HepG2 (cell line): Measurements from ENCODE around the gene PFKFB2. TPM values are rescaled to one million over a fixed set of nuclear protein-coding genes. Genes with fewer than 3 reads are reported as not detected.
A peak's percentile ranks its signal among the peaks of the same experiment; 100 is the strongest.

Experiments
- ATF7 ChIP-seq, 2 experiments: fragments of 450-650 bp in 1 of 2; sonication (generic) in 1 of 2; formaldehyde crosslinking in 1 of 2; IDR thresholded peaks; 2 replicates each; pipeline versions ENCODE4 v1.4.0 to v1.6.1; 2016 to 2020; ENCODE audit warnings: antibody characterized with exemption in 1 of 2, mild to moderate bottlenecking in 1 of 2, missing genetic modification reagents in 1 of 2
- DR1 ChIP-seq: sonication (generic); formaldehyde crosslinking; IDR thresholded peaks from 2 replicates; pipeline ENCODE4 v1.8.0; 2021; ENCODE audit warnings: mild to moderate bottlenecking, missing genetic modification reagents, inconsistent platforms
- EEA1 ChIP-seq: sonication (generic); formaldehyde crosslinking; IDR thresholded peaks from 2 replicates; pipeline ENCODE4 v1.5.1; 2020; ENCODE audit warnings: mild to moderate bottlenecking, missing genetic modification reagents, borderline replicate concordance
- MEIS2 ChIP-seq: sonication (generic); formaldehyde crosslinking; IDR thresholded peaks from 2 replicates; pipeline ENCODE4 v1.9.0; 2021; ENCODE audit warnings: mild to moderate bottlenecking, missing genetic modification reagents
- NFIB ChIP-seq: sonication (generic); formaldehyde crosslinking; IDR thresholded peaks from 2 replicates; pipeline ENCODE4 v1.9.0; 2021; ENCODE audit warnings: missing genetic modification reagents, mild to moderate bottlenecking, borderline replicate concordance
- NR3C1 ChIP-seq: sonication (generic); formaldehyde crosslinking; IDR thresholded peaks from 2 replicates; pipeline ENCODE4 v1.4.0; 2020; ENCODE audit warnings: missing genetic modification reagents
- PAF1 ChIP-seq: IDR thresholded peaks from 2 replicates; pipeline ENCODE4 v1.6.1; 2016; ENCODE audit warnings: missing genetic modification reagents, missing compliant biosample characterization
- POLR2G ChIP-seq: fragments of 200-400 bp; formaldehyde crosslinking; IDR thresholded peaks from 2 replicates; pipeline ENCODE4 v1.6.1; 2018; ENCODE audit warnings: mild to moderate bottlenecking, low read depth, low read length, moderate library complexity
- RAD21 ChIP-seq: fragments of 450-650 bp; formaldehyde crosslinking; IDR thresholded peaks from 2 replicates; pipeline ENCODE4 v1.5.0; 2020; ENCODE audit warnings: mild to moderate bottlenecking
- SATB2 ChIP-seq: sonication (generic); formaldehyde crosslinking; IDR thresholded peaks from 2 replicates; pipeline ENCODE4 v1.5.0; 2020; ENCODE audit warnings: missing genetic modification reagents
- STAT5B ChIP-seq: sonication (generic); formaldehyde crosslinking; IDR thresholded peaks from 2 replicates; pipeline ENCODE4 v1.4.0; 2020; ENCODE audit warnings: missing genetic modification reagents
- ZC3H13 ChIP-seq: sonication (generic); formaldehyde crosslinking; IDR thresholded peaks from 2 replicates; pipeline ENCODE4 v1.8.1; 2023; ENCODE audit warnings: mild to moderate bottlenecking, missing genetic modification reagents, moderate library complexity
- ZFP41 ChIP-seq: sonication (generic); formaldehyde crosslinking; IDR thresholded peaks from 2 replicates; pipeline ENCODE4 v1.4.0; 2020; ENCODE audit warnings: mild to moderate bottlenecking, missing genetic modification reagents, borderline replicate concordance
- ZNF225 ChIP-seq: sonication (generic); formaldehyde crosslinking; IDR thresholded peaks from 2 replicates; pipeline ENCODE4 v1.4.0; 2020; ENCODE audit warnings: mild to moderate bottlenecking, missing genetic modification reagents
- ZNF350 ChIP-seq: sonication (generic); formaldehyde crosslinking; IDR thresholded peaks from 2 replicates; pipeline ENCODE4 v1.4.0; 2020; ENCODE audit warnings: mild to moderate bottlenecking, low read depth, missing genetic modification reagents, borderline replicate concordance
- ZNF468 ChIP-seq: sonication (generic); formaldehyde crosslinking; IDR thresholded peaks from 2 replicates; pipeline ENCODE4 v1.8.0; 2022; ENCODE audit warnings: mild to moderate bottlenecking, moderate library complexity, missing genetic modification reagents
- ZNF547 ChIP-seq: sonication (generic); formaldehyde crosslinking; IDR thresholded peaks from 2 replicates; pipeline ENCODE4 v1.5.1; 2020; ENCODE audit warnings: mild to moderate bottlenecking, missing genetic modification reagents
- ZNF589 ChIP-seq: sonication (generic); formaldehyde crosslinking; conservative IDR thresholded peaks from 2 replicates; pipeline ENCODE4 v1.8.0; 2022; ENCODE audit warnings: mild to moderate bottlenecking, moderate library complexity, missing genetic modification reagents
- ZNF616 ChIP-seq: sonication (generic); formaldehyde crosslinking; IDR thresholded peaks from 2 replicates; pipeline ENCODE4 v1.5.0; 2020; ENCODE audit warnings: low read depth, mild to moderate bottlenecking, missing genetic modification reagents
- polyA plus RNA-seq, 8 experiments: library from polyadenylated mRNA; depleted of rRNA in 3 of 8; stranded (reverse) in 7 of 8; unstranded in 1 of 8; fragments of >200 nt; fragmentation: Illumina TruSeq in 4 of 8; extraction: Trizol in 4 of 8; gene quantifications; 2 replicates each; pipeline versions ENCODE4 v1.2.1 to v1.2.3, GENCODE V29; 2011 to 2016; ENCODE audit warnings: low read depth in 4 of 8, missing spikeins in 1 of 8, mixed read lengths in 1 of 8; ENCODE audit not compliant: insufficient read depth in 1 of 8
- total RNA-seq, 5 experiments: library from RNA; depleted of rRNA; stranded (reverse); fragments of >200 nt; fragmentation: Illumina TruSeq; extraction: Trizol; gene quantifications; 2 replicates each; pipeline ENCODE4 v1.2.3, GENCODE V29; 2016; ENCODE audit warnings: low read depth in 1 of 5
- TF ChIP-seq, protein P1 (sequence below): sonication (generic); formaldehyde crosslinking; IDR thresholded peaks from 2 replicates; pipeline ENCODE4 v1.5.1; 2020; ENCODE audit warnings: mild to moderate bottlenecking, missing genetic modification reagents
- TF ChIP-seq, protein P2 (sequence below): IDR thresholded peaks from 2 replicates; pipeline ENCODE4 v1.6.1; 2016; ENCODE audit warnings: missing compliant biosample characterization, missing genetic modification reagents, borderline replicate concordance
- TF ChIP-seq, protein P3 (sequence below): IDR thresholded peaks from 2 replicates; pipeline ENCODE4 v1.6.1; 2016; ENCODE audit warnings: missing genetic modification reagents, missing compliant biosample characterization
- TF ChIP-seq, protein P4 (sequence below): IDR thresholded peaks from 2 replicates; pipeline ENCODE4 v1.6.1; 2012; ENCODE audit warnings: low read length, improper control_type of control experiment

The PFKFB2 gene
- total and polyA plus RNA-seq, 2 of the 13 experiments (the other 11 are each of a cell fraction or from before 2014, with no cell fraction given) = 4.6 to 10.6 TPM

DNA sequence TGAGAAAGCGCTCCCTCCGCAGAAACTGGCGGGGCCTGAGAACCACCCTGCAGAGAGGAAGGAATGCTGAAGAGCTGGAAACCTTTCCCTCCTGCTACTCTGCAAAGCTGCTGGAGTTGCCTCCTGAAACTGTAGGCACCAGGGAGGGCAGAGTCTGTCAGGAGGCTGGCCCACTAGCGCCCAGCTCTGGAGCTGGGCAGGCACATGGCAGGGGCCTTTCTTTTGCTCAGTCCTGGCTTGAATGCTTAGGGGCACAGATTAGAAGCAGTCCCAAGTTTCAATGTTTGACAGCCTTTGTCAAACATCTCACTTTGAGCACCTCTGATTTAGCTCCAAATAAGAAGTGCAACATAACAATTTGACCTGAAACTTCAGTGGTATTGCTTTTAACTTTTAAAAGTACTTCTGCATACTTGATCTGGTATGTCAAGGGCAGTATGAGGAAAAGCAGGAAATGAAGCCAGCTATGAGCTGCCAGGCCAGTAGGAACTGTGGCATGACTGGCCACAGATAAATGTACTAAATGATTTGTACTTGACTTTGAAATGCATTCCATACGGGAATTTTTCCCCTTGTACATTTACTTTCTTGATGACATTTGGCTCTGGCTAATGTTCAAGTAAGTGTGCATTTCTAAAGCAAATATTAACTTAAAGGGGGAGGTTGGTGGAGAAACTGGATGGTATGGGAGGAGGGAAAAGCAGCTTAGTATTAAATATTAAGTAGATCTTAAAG, 27.8 kb upstream of the PFKFB2 start (continued):
- TF ChIP-seq ZNF547 (CRISPR knock-in tag) (no peak), NR3C1 (CRISPR knock-in tag) (no peak), ZNF589 (CRISPR knock-in tag) (no peak), ZNF468 (CRISPR knock-in tag) (no peak), ZNF225 (CRISPR knock-in tag) (no peak), ZNF350 (CRISPR knock-in tag) (no peak), DR1 (no peak), POLR2G (no peak), NFIB (CRISPR knock-in tag) (no peak), STAT5B (CRISPR knock-in tag) (no peak), PAF1 (CRISPR knock-in tag) (no peak), ZFP41 (CRISPR knock-in tag) (no peak), MEIS2 (no peak), RAD21 (no peak), ZNF616 (CRISPR knock-in tag) (no peak), ZC3H13 (CRISPR knock-in tag) (no peak), ATF7 (IDR thresholded peaks at IDR 0.05) (no peak), ATF7 (CRISPR knock-in tag; IDR thresholded peaks at IDR 0.05) (no peak), EEA1 (no peak), SATB2 (CRISPR knock-in tag) (peak; percentile 75; the same call in 1 of the 2 replicates)
- TF ChIP-seq, protein P1, sequence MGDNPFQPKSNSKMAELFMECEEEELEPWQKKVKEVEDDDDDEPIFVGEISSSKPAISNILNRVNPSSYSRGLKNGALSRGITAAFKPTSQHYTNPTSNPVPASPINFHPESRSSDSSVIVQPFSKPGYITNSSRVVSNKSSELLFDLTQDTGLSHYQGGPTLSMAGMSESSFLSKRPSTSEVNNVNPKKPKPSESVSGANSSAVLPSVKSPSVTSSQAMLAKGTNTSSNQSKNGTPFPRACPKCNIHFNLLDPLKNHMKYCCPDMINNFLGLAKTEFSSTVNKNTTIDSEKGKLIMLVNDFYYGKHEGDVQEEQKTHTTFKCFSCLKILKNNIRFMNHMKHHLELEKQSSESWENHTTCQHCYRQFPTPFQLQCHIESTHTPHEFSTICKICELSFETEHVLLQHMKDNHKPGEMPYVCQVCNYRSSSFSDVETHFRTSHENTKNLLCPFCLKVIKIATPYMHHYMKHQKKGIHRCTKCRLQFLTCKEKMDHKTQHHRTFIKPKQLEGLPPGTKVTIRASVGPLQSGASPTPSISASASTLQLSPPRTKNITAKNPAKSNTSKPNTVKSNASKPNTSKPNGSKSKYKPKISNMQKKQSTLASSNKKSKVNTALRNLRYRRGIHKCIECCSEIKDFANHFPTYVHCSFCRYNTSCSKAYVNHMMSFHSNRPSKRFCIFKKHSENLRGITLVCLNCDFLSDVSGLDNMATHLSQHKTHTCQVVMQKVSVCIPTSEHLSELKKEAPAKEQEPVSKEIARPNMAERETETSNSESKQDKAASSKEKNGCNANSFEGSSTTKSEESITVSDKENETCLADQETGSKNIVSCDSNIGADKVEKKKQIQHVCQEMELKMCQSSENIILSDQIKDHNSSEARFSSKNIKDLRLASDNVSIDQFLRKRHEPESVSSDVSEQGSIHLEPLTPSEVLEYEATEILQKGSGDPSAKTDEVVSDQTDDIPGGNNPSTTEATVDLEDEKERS (CRISPR knock-in tag) = no peak
- TF ChIP-seq, protein P2, sequence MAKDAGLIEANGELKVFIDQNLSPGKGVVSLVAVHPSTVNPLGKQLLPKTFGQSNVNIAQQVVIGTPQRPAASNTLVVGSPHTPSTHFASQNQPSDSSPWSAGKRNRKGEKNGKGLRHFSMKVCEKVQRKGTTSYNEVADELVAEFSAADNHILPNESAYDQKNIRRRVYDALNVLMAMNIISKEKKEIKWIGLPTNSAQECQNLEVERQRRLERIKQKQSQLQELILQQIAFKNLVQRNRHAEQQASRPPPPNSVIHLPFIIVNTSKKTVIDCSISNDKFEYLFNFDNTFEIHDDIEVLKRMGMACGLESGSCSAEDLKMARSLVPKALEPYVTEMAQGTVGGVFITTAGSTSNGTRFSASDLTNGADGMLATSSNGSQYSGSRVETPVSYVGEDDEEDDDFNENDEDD = no peak
- TF ChIP-seq, protein P3, sequence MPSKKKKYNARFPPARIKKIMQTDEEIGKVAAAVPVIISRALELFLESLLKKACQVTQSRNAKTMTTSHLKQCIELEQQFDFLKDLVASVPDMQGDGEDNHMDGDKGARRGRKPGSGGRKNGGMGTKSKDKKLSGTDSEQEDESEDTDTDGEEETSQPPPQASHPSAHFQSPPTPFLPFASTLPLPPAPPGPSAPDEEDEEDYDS (CRISPR knock-in tag) = no peak
- TF ChIP-seq, protein P4, sequence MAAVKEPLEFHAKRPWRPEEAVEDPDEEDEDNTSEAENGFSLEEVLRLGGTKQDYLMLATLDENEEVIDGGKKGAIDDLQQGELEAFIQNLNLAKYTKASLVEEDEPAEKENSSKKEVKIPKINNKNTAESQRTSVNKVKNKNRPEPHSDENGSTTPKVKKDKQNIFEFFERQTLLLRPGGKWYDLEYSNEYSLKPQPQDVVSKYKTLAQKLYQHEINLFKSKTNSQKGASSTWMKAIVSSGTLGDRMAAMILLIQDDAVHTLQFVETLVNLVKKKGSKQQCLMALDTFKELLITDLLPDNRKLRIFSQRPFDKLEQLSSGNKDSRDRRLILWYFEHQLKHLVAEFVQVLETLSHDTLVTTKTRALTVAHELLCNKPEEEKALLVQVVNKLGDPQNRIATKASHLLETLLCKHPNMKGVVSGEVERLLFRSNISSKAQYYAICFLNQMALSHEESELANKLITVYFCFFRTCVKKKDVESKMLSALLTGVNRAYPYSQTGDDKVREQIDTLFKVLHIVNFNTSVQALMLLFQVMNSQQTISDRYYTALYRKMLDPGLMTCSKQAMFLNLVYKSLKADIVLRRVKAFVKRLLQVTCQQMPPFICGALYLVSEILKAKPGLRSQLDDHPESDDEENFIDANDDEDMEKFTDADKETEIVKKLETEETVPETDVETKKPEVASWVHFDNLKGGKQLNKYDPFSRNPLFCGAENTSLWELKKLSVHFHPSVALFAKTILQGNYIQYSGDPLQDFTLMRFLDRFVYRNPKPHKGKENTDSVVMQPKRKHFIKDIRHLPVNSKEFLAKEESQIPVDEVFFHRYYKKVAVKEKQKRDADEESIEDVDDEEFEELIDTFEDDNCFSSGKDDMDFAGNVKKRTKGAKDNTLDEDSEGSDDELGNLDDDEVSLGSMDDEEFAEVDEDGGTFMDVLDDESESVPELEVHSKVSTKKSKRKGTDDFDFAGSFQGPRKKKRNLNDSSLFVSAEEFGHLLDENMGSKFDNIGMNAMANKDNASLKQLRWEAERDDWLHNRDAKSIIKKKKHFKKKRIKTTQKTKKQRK = no peak
